Mesothelial cell of epicardium (in vitro differentiated cells): Measurements from ENCODE around the gene ALOX15B. TPM values are rescaled to one million over a fixed set of nuclear protein-coding genes. Genes with fewer than 3 reads are reported as not detected.

ENCODE experiments used
- DNase-seq, 2 experiments: peaks; one replicate each; pipeline ENCODE4 v3.0.0; 2021; ENCODE audit warnings: low spot score in 2 of 2; ENCODE audit not compliant: unreplicated experiment in 2 of 2
- H3K27ac Mint-ChIP-seq: 2 replicates; pipeline ENCODE4 v1.8.0; 2021; ENCODE audit warnings: mixed read lengths
- H3K27me3 Mint-ChIP-seq: 2 replicates; pipeline ENCODE4 v1.8.0; 2021; ENCODE audit warnings: low read depth, mixed read lengths
- H3K36me3 Mint-ChIP-seq: 2 replicates; pipeline ENCODE4 v1.8.0; 2021; ENCODE audit warnings: mixed read lengths
- H3K4me1 Mint-ChIP-seq: 2 replicates; pipeline ENCODE4 v1.8.0; 2021; ENCODE audit warnings: mixed read lengths
- H3K4me3 Mint-ChIP-seq: 2 replicates; pipeline ENCODE4 v1.8.0; 2021; ENCODE audit warnings: mild to moderate bottlenecking, moderate library complexity, mixed read lengths
- H3K9me3 Mint-ChIP-seq: 2 replicates; pipeline ENCODE4 v1.8.0; 2021; ENCODE audit warnings: mixed read lengths
- total RNA-seq: library from RNA; stranded (reverse); gene quantifications from 3 replicates; pipeline ENCODE4 v1.2.1, GENCODE V29; 2021
- TF ChIP-seq, protein P1 (sequence below): fragments of 200-600 bp; sonication (generic); IDR thresholded peaks from one replicate; pipeline ENCODE4 v1.5.0; 2021; ENCODE audit warnings: antibody characterized with exemption; ENCODE audit not compliant: unreplicated experiment

ALOX15B gene, protein sequence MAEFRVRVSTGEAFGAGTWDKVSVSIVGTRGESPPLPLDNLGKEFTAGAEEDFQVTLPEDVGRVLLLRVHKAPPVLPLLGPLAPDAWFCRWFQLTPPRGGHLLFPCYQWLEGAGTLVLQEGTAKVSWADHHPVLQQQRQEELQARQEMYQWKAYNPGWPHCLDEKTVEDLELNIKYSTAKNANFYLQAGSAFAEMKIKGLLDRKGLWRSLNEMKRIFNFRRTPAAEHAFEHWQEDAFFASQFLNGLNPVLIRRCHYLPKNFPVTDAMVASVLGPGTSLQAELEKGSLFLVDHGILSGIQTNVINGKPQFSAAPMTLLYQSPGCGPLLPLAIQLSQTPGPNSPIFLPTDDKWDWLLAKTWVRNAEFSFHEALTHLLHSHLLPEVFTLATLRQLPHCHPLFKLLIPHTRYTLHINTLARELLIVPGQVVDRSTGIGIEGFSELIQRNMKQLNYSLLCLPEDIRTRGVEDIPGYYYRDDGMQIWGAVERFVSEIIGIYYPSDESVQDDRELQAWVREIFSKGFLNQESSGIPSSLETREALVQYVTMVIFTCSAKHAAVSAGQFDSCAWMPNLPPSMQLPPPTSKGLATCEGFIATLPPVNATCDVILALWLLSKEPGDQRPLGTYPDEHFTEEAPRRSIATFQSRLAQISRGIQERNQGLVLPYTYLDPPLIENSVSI
- total RNA-seq, result 0.09 TPM in 1 of 3 replicates, not detected in the others

DNA sequence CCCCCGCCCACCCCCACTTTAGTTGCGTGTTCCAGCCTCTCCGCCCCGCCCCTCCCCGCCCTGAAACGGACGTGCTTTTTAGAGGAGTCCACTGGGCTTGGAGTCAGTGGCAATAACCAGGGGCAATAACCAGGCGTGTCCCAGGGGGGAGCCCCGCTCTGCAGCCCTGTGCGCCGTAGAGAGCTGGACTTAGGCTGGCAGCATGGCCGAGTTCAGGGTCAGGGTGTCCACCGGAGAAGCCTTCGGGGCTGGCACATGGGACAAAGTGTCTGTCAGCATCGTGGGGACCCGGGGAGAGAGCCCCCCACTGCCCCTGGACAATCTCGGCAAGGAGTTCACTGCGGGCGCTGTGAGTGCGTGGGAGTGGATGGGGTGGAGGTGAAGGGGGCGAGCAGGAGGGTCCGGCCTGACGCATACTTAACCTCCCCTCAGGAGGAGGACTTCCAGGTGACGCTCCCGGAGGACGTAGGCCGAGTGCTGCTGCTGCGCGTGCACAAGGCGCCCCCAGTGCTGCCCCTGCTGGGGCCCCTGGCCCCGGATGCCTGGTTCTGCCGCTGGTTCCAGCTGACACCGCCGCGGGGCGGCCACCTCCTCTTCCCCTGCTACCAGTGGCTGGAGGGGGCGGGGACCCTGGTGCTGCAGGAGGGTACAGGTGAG lies at the start of gene ALOX15B:
Gene ALOX15B, plus strand, starts transcription at position 106 of the 657 bp plus-strand sequence. Its CDS starts 97 bp downstream, at position 203.
- H3K27ac Mint-ChIP-seq, result no peak within 1 kb of the TSS
- H3K4me1 Mint-ChIP-seq, result peaks cover 10% of the 10 kb centered on the region
- no peak for DNase-seq
- TF ChIP-seq, protein P1, sequence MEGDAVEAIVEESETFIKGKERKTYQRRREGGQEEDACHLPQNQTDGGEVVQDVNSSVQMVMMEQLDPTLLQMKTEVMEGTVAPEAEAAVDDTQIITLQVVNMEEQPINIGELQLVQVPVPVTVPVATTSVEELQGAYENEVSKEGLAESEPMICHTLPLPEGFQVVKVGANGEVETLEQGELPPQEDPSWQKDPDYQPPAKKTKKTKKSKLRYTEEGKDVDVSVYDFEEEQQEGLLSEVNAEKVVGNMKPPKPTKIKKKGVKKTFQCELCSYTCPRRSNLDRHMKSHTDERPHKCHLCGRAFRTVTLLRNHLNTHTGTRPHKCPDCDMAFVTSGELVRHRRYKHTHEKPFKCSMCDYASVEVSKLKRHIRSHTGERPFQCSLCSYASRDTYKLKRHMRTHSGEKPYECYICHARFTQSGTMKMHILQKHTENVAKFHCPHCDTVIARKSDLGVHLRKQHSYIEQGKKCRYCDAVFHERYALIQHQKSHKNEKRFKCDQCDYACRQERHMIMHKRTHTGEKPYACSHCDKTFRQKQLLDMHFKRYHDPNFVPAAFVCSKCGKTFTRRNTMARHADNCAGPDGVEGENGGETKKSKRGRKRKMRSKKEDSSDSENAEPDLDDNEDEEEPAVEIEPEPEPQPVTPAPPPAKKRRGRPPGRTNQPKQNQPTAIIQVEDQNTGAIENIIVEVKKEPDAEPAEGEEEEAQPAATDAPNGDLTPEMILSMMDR, result no peak
- peaks cover 22% of the 10 kb centered on the region for H3K27me3 Mint-ChIP-seq
- no peaks in the 10 kb centered on the region for H3K36me3 Mint-ChIP-seq
- peaks cover 4% of the 10 kb centered on the region for H3K9me3 Mint-ChIP-seq
- no peak within 1 kb of the TSS for H3K4me3 Mint-ChIP-seq

GRCh38 chr17:7989781-7990655 lies 48.8 kb upstream of the ALOX15B start:
- H3K36me3 Mint-ChIP-seq, result no peaks in the 10 kb centered on the region
- peaks cover 21% of the 10 kb centered on the region for H3K27me3 Mint-ChIP-seq
- H3K4me3 Mint-ChIP-seq, result peak overlapping the region; percentile 63
- peaks cover 12% of the 10 kb centered on the region for H3K4me1 Mint-ChIP-seq
- TF ChIP-seq, protein P1, result peak; percentile 98
- peak; percentile 74 to 98 for DNase-seq
- no peaks in the 10 kb centered on the region for H3K9me3 Mint-ChIP-seq
- H3K27ac Mint-ChIP-seq, result peak overlapping the region; percentile 30

GRCh38 chr17:7992516-7992915 lies 46.3 kb upstream of the ALOX15B start:
- H3K36me3 Mint-ChIP-seq, result no peaks in the 10 kb centered on the region
- DNase-seq, result no peak
- no peaks in the 10 kb centered on the region for H3K9me3 Mint-ChIP-seq
- peaks cover 7% of the 10 kb centered on the region for H3K4me1 Mint-ChIP-seq
- TF ChIP-seq, protein P1, result no peak
- H3K4me3 Mint-ChIP-seq, result no peak overlapping the region
- H3K27ac Mint-ChIP-seq, result no peak overlapping the region
- H3K27me3 Mint-ChIP-seq, result peaks cover 14% of the 10 kb centered on the region

- no peak overlapping the region for H3K27ac Mint-ChIP-seq
These were observed 45.9 kb upstream of the ALOX15B start for GRCh38 chr17:7992924-7993323.

More at GRCh38 chr17:7992924-7993323, 45.9 kb upstream of the ALOX15B start:
- peaks cover 4% of the 10 kb centered on the region for H3K4me1 Mint-ChIP-seq
- TF ChIP-seq, protein P1, result no peak
- no peaks in the 10 kb centered on the region for H3K9me3 Mint-ChIP-seq
- H3K27me3 Mint-ChIP-seq, result peaks cover 13% of the 10 kb centered on the region
- H3K4me3 Mint-ChIP-seq, result no peak overlapping the region
- no peak for DNase-seq
- H3K36me3 Mint-ChIP-seq, result no peaks in the 10 kb centered on the region
